ENCODE results near the gene EYS. TPM values are rescaled to one million over a fixed set of nuclear protein-coding genes. Genes with fewer than 3 reads are reported as not detected.

EYS gene
- total and polyA plus RNA-seq, 2 of the 8 experiments (the other 6 are each of a cell fraction or from before 2014, with no cell fraction given) = 0.05 to 0.13 TPM

DNA sequence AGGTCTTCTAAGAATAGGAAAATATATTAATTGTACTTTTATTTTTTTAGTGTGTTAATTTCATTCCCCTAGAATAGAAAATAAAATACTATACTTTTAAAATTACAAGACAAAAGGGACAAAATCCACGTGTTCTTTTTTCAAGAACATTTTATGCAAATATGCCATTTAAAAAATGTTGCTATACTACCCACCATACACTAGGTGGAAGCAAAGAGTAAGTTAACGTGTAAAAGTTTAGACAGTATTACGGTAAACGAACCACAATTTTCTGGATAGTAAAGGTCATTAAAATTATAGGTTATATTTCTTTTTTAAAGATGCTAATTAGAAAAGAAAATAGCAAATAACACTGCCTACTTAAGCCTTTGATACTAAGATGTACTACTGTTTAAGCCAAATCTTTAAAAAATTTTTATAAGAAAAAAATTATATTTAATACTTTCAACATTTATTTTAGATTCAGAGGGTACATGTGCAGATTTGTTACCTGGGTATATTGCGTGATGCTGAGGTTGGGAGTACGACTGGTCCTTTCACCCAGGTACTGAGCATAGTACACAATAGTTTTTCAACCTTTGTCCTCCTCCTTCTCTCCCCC, 1783.8 kb downstream of the EYS start:
- no peak for FAIRE-seq
- H3K23ac ChIP-seq (ENCODE audit: insufficient read length) = no peak overlapping the region
- TF ChIP-seq, protein P1, sequence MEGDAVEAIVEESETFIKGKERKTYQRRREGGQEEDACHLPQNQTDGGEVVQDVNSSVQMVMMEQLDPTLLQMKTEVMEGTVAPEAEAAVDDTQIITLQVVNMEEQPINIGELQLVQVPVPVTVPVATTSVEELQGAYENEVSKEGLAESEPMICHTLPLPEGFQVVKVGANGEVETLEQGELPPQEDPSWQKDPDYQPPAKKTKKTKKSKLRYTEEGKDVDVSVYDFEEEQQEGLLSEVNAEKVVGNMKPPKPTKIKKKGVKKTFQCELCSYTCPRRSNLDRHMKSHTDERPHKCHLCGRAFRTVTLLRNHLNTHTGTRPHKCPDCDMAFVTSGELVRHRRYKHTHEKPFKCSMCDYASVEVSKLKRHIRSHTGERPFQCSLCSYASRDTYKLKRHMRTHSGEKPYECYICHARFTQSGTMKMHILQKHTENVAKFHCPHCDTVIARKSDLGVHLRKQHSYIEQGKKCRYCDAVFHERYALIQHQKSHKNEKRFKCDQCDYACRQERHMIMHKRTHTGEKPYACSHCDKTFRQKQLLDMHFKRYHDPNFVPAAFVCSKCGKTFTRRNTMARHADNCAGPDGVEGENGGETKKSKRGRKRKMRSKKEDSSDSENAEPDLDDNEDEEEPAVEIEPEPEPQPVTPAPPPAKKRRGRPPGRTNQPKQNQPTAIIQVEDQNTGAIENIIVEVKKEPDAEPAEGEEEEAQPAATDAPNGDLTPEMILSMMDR (IDR thresholded peaks at IDR 0.05; ENCODE audit: control extremely low read depth in 1 of 3, insufficient read depth in 1 of 3, low read depth in 1 of 3, low read length in 3 of 3) = peak in 2 of 3 experiments; percentile 31 to 51; a peak in 2 of 4 replicates
- no peak for TF ChIP-seq SAP30 (IDR thresholded peaks at IDR 0.05; ENCODE audit: insufficient read depth, insufficient replicate concordance, low read length)

More for the DNA sequence above, 1783.8 kb downstream of the EYS start:
- H2BK20ac ChIP-seq (ENCODE audit: low read length) = no peak overlapping the region
- no peak overlapping the region for H2AK5ac ChIP-seq (ENCODE audit: low read depth, low read length)
- no peak overlapping the region for H3K18ac ChIP-seq (ENCODE audit: extremely low read depth, low read length)
- H2BK12ac ChIP-seq (ENCODE audit: low read depth, low read length) = no peak overlapping the region
- no peak overlapping the region for H4K91ac ChIP-seq (replicated peaks; ENCODE audit: insufficient read length, low read length)
- no peak overlapping the region for H2AFZ ChIP-seq (ENCODE audit: low read length)
- no peak overlapping the region for H3K27ac ChIP-seq (ENCODE audit: low read depth, low read length)
- no peak overlapping the region for H2BK15ac ChIP-seq (ENCODE audit: low read length)
- WGBS, 2 experiments (ENCODE audit: extremely low coverage in 1 of 2, insufficient coverage in 1 of 2, insufficient read length in 1 of 2, insufficient replicate concordance in 2 of 2, low coverage in 1 of 2, low lambda C conversion rate in 2 of 2, missing lambda C conversion rate in 1 of 2) = 33% methylated on average over 6 of the region's 6 CpGs; no CpG with 5 or more reads in 1 of the 2 experiments
- no peak overlapping the region for H3K4me3 ChIP-seq (ENCODE audit: extremely low read depth in 1 of 4, insufficient read depth in 2 of 4, low read depth in 3 of 4, low read length in 4 of 4)
- no peaks in the 10 kb centered on the region for H3K4me1 ChIP-seq (replicated peaks in 1 of 4; ENCODE audit: control insufficient read depth in 3 of 4, insufficient read depth in 4 of 4, low read length in 3 of 4)
- no peak overlapping the region for H3K4ac ChIP-seq (replicated peaks; ENCODE audit: insufficient read length, low read depth, low read length)
- no peak overlapping the region for H4K8ac ChIP-seq (ENCODE audit: extremely low read depth, insufficient read depth, low read length)
- POLR2A ChIA-PET (ENCODE audit: partially characterized antibody) = no interaction called here
- no peak overlapping the region for H3K56ac ChIP-seq (replicated peaks; ENCODE audit: insufficient read length, low read depth, low read length)
- no peaks in the 10 kb centered on the region for H3K36me3 ChIP-seq (ENCODE audit: control insufficient read depth in 2 of 4, insufficient read depth in 4 of 4, low read length in 3 of 4)
- H4K20me1 ChIP-seq (replicated peaks in 1 of 2; ENCODE audit: control insufficient read depth in 1 of 2, insufficient read depth in 2 of 2, low read length in 2 of 2) = no peaks in the 10 kb centered on the region
- H3K9ac ChIP-seq (replicated peaks in 1 of 4; ENCODE audit: extremely low read depth in 1 of 4, low read depth in 3 of 4, low read length in 3 of 4) = no peak overlapping the region
- no peaks in the 10 kb centered on the region for H3K9me3 ChIP-seq (ENCODE audit: insufficient read depth in 2 of 2, low read depth in 1 of 2, low read length in 1 of 2)
- no peaks in the 10 kb centered on the region for H3K79me2 ChIP-seq (ENCODE audit: control insufficient read depth in 1 of 2, insufficient read depth in 2 of 2, low read length in 2 of 2)
- no peaks in the 10 kb centered on the region for H3K23me2 ChIP-seq (ENCODE audit: low read depth, low read length)
- no peak overlapping the region for H2BK120ac ChIP-seq (replicated peaks; ENCODE audit: low read depth, low read length)
- no peaks in the 10 kb centered on the region for H3K27me3 ChIP-seq (replicated peaks in 1 of 4; ENCODE audit: control insufficient read depth in 3 of 4, extremely low read depth in 1 of 4, insufficient read depth in 3 of 4, low read length in 3 of 4)
- H4K5ac ChIP-seq (ENCODE audit: insufficient read length, low read depth, low read length) = no peak overlapping the region
- no peak overlapping the region for H2BK5ac ChIP-seq (ENCODE audit: low read depth, low read length)
- no peaks in the 10 kb centered on the region for H3K79me1 ChIP-seq (ENCODE audit: low read depth, low read length)
- no peak overlapping the region for H3K4me2 ChIP-seq (ENCODE audit: insufficient read depth in 1 of 2, low read depth in 2 of 2, low read length in 2 of 2)
- no peak for DNase-seq (ENCODE audit: low read depth in 1 of 2, low spot score in 2 of 2)
- CTCF ChIA-PET (ENCODE audit: partially characterized antibody) = interaction anchor here (0.6 to 2.2 kb wide), 12 partner anchors 8 to 413 kb away, joined by 3 to 23 read pairs (median 4); no protein-coding TSS in a partner anchor
- no peak overlapping the region for H3K14ac ChIP-seq (ENCODE audit: insufficient read length)

Data from H1 (cell line).